IMR-90 (cell line): ENCODE measurements around the gene KRT7. TPM values are rescaled to one million over a fixed set of nuclear protein-coding genes. Genes with fewer than 3 reads are reported as not detected.

ENCODE experiments used
- ATAC-seq: fragments of 200-7000 bp; cut with Tn5 transposase; 2 replicates; pipeline ENCODE4 v1.9.1; 2020; ENCODE audit warnings: low read depth, mild to moderate bottlenecking, moderate library complexity
- BruUV-seq: library from RNA; stranded (reverse); fragments of 400-500 nt; replicated peaks from 2 replicates; lab custom pipeline; 2021; lab: Mats Ljungman, UMichigan
- CTCF ChIA-PET: fragments of 300-600 bp; formaldehyde crosslinking; extraction: SDS; loops from one replicate; lab custom pipeline; 2021; ENCODE audit warnings: antibody characterized with exemption; lab: Yijun Ruan, JAX
- POLR2A ChIA-PET: fragments of 300-600 bp; sonication (Branson Sonifier 250); formaldehyde crosslinking; loops from one replicate; lab custom pipeline; 2022; ENCODE audit warnings: antibody characterized with exemption; ENCODE audit not compliant: unreplicated experiment; lab: Charles Lee
- DNase-seq: peaks from one replicate; pipeline ENCODE4 v3.0.0; 2013
- H2AFZ ChIP-seq: replicated peaks from 2 replicates; pipeline ENCODE3; 2013; ENCODE audit warnings: low read length, mild to moderate bottlenecking; ENCODE audit not compliant: poor library complexity
- H2AK5ac ChIP-seq: 2 replicates; pipeline ENCODE4 v1.6.1; 2013; ENCODE audit warnings: low read depth, low read length, inconsistent platforms
- H2AK9ac ChIP-seq: replicated peaks from 2 replicates; pipeline ENCODE3; 2013; ENCODE audit warnings: mild to moderate bottlenecking, low read depth, low read length, moderate library complexity; ENCODE audit not compliant: poor library complexity
- H2BK120ac ChIP-seq: 2 replicates; pipeline ENCODE4 v1.6.1; 2013; ENCODE audit warnings: low read depth, low read length, inconsistent platforms
- H2BK15ac ChIP-seq: 3 replicates; pipeline ENCODE4 v1.6.1; 2013; ENCODE audit warnings: low read depth, low read length, inconsistent platforms
- H2BK20ac ChIP-seq: 2 replicates; pipeline ENCODE4 v1.6.1; 2013; ENCODE audit warnings: low read depth, mild to moderate bottlenecking, inconsistent platforms, low read length, moderate library complexity
- H2BK5ac ChIP-seq: 2 replicates; pipeline ENCODE4 v1.6.1; 2013; ENCODE audit warnings: mild to moderate bottlenecking, low read depth, low read length, inconsistent platforms; ENCODE audit not compliant: poor library complexity, severe bottlenecking
- H3K14ac ChIP-seq: replicated peaks from 2 replicates; pipeline ENCODE4 v1.6.1; 2013; ENCODE audit warnings: low read depth, low read length, inconsistent platforms
- H3K18ac ChIP-seq: 2 replicates; pipeline ENCODE4 v1.6.1; 2013; ENCODE audit warnings: low read depth, low read length, control low read depth
- H3K23ac ChIP-seq: 2 replicates; pipeline ENCODE4 v1.6.1; 2013; ENCODE audit warnings: low read depth, low read length, inconsistent platforms
- H3K27ac ChIP-seq: 2 replicates; pipeline ENCODE4 v1.5.1; 2013; ENCODE audit warnings: mild to moderate bottlenecking, control low read depth, low read length; ENCODE audit not compliant: insufficient read depth
- H3K27me3 ChIP-seq: 2 replicates; pipeline ENCODE4 v1.6.1; 2013; ENCODE audit warnings: low read length; ENCODE audit not compliant: control insufficient read depth, insufficient read depth
- H3K36me3 ChIP-seq: 2 replicates; pipeline ENCODE4 v1.6.1; 2013; ENCODE audit warnings: low read length, mixed read lengths; ENCODE audit not compliant: control insufficient read depth, insufficient read depth
- H3K4ac ChIP-seq: 2 replicates; pipeline ENCODE4 v1.6.1; 2013; ENCODE audit warnings: low read depth, low read length, inconsistent platforms
- H3K4me1 ChIP-seq: 2 replicates; pipeline ENCODE4 v1.6.1; 2013; ENCODE audit warnings: low read length, mixed read lengths; ENCODE audit not compliant: control insufficient read depth, insufficient read depth
- H3K4me2 ChIP-seq: 2 replicates; pipeline ENCODE4 v1.6.1; 2013; ENCODE audit warnings: low read depth, mild to moderate bottlenecking, control low read depth, low read length, moderate library complexity
- H3K4me3 ChIP-seq: 2 replicates; pipeline ENCODE4 v1.5.1; 2013; ENCODE audit warnings: low read depth, mild to moderate bottlenecking, control low read depth, low read length, moderate library complexity; ENCODE audit not compliant: insufficient read depth
- H3K56ac ChIP-seq: 2 replicates; pipeline ENCODE4 v1.6.1; 2013; ENCODE audit warnings: low read length, inconsistent platforms; ENCODE audit not compliant: insufficient read depth; ENCODE audit errors: extremely low read depth
- H3K79me1 ChIP-seq, 2 experiments: 2 replicates each; pipeline ENCODE4 v1.6.1; 2013; ENCODE audit warnings: low read length in 2 of 2, inconsistent platforms in 1 of 2, low read depth in 1 of 2
- H3K9ac ChIP-seq: 2 replicates; pipeline ENCODE4 v1.6.1; 2013; ENCODE audit warnings: low read depth, low read length, control low read depth
- H3K9me1 ChIP-seq: 2 replicates; pipeline ENCODE4 v1.6.1; 2013; ENCODE audit warnings: low read length, inconsistent platforms; ENCODE audit not compliant: insufficient read depth
- H3K9me3 ChIP-seq: 2 replicates; pipeline ENCODE4 v1.6.1; 2013; ENCODE audit warnings: low read length; ENCODE audit not compliant: control insufficient read depth, insufficient read depth
- H4K20me1 ChIP-seq: 2 replicates; pipeline ENCODE4 v1.6.1; 2013; ENCODE audit warnings: low read length, inconsistent platforms; ENCODE audit not compliant: insufficient read depth
- H4K5ac ChIP-seq: 2 replicates; pipeline ENCODE4 v1.6.1; 2013; ENCODE audit warnings: mild to moderate bottlenecking, low read depth, low read length, control low read depth
- H4K8ac ChIP-seq, 2 experiments: 2 replicates each; pipeline ENCODE4 v1.6.1; 2013; ENCODE audit warnings: low read depth in 2 of 2, low read length in 2 of 2, control low read depth in 1 of 2, inconsistent platforms in 1 of 2
- H4K91ac ChIP-seq: 2 replicates; pipeline ENCODE4 v1.6.1; 2013; ENCODE audit warnings: low read depth, low read length, inconsistent platforms; ENCODE audit not compliant: insufficient read depth
- BHLHE40 ChIP-seq: fragments of 150-350 bp; IDR thresholded peaks from 2 replicates; pipeline ENCODE4 v1.6.1; 2016; ENCODE audit warnings: mild to moderate bottlenecking, low read depth, low read length
- CEBPB ChIP-seq: IDR thresholded peaks from 2 replicates; pipeline ENCODE4 v1.6.1; 2012; ENCODE audit warnings: low read depth, low read length, improper control_type of control experiment
- CHD1 ChIP-seq: IDR thresholded peaks from 2 replicates; pipeline ENCODE4 v1.6.1; 2012; ENCODE audit warnings: low read depth, low read length, improper control_type of control experiment
- FOS ChIP-seq: fragments of 150-350 bp; IDR thresholded peaks from 2 replicates; pipeline ENCODE4 v1.6.1; 2016; ENCODE audit warnings: low read depth, low read length
- MAFK ChIP-seq: IDR thresholded peaks from 2 replicates; pipeline ENCODE4 v1.6.1; 2012; ENCODE audit warnings: low read depth, low read length, improper control_type of control experiment
- MAZ ChIP-seq: IDR thresholded peaks from 2 replicates; pipeline ENCODE4 v1.6.1; 2012; ENCODE audit warnings: low read depth, mild to moderate bottlenecking, low read length, improper control_type of control experiment, moderate library complexity, borderline replicate concordance
- MXI1 ChIP-seq: IDR thresholded peaks from 2 replicates; pipeline ENCODE4 v1.6.1; 2012; ENCODE audit warnings: low read depth, mild to moderate bottlenecking, low read length, moderate library complexity, borderline replicate concordance
- POLR2A ChIP-seq: IDR thresholded peaks from 2 replicates; pipeline ENCODE4 v1.6.1; 2012; ENCODE audit warnings: mild to moderate bottlenecking, low read depth, low read length
- RAD21 ChIP-seq: IDR thresholded peaks from 2 replicates; pipeline ENCODE4 v1.6.1; 2012; ENCODE audit warnings: low read length, improper control_type of control experiment
- RCOR1 ChIP-seq: IDR thresholded peaks from 2 replicates; pipeline ENCODE4 v1.6.1; 2012; ENCODE audit warnings: mild to moderate bottlenecking, low read length, improper control_type of control experiment; ENCODE audit not compliant: insufficient replicate concordance
- RFX5 ChIP-seq: IDR thresholded peaks from 2 replicates; pipeline ENCODE4 v1.8.0; 2012; ENCODE audit warnings: low read depth, mild to moderate bottlenecking, low read length, moderate library complexity
- WGBS, 2 experiments: methylation state at CpG; one replicate each; pipeline versions ENCODE4 v1.1.5 to v1.1.7; 2013; ENCODE audit warnings: missing lambda C conversion rate in 2 of 2; ENCODE audit not compliant: insufficient read length in 1 of 2; ENCODE audit errors: extremely low coverage in 2 of 2; 5-methylcytosine and 5-hydroxymethylcytosine counted together
- dilution Hi-C: fragments of 300-500 bp; cut with HindIII; formaldehyde crosslinking; loops from one replicate; pipeline ENCODE4 v1.14.3; 2018; ENCODE audit warnings: low sequenced_read_pairs; ENCODE audit not compliant: unreplicated experiment
- in situ Hi-C: fragments of 300-500 bp; cut with MboI; formaldehyde crosslinking; loops from 3 replicates; pipeline ENCODE4 v1.14.3; 2019; ENCODE audit warnings: low sequenced_read_pairs, inconsistent platforms, mixed read lengths
- intact Hi-C: fragments of 100-400 bp; cut with micrococcal nuclease; formaldehyde crosslinking; loops from 2 replicates; pipeline ENCODE4 v1.10.0; 2022
- polyA plus RNA-seq, 3 experiments: library from polyadenylated mRNA; depleted of rRNA; stranded (reverse); fragments of >200 nt; gene quantifications; 2 replicates each; pipeline ENCODE4 v1.2.3, GENCODE V29; 2012; ENCODE audit warnings: low replicate concordance in 1 of 3
- total RNA-seq: library from RNA; depleted of rRNA; stranded (reverse); fragments of >200 nt; gene quantifications from 2 replicates; pipeline ENCODE4 v1.2.3, GENCODE V29; 2012
- TF ChIP-seq, protein P1 (sequence below): fragments of 150-350 bp; IDR thresholded peaks from 2 replicates; pipeline ENCODE4 v1.6.1; 2016; ENCODE audit warnings: low read depth, mild to moderate bottlenecking, low read length, moderate library complexity, borderline replicate concordance
- TF ChIP-seq, protein P2 (sequence below): fragments of 150-350 bp; IDR thresholded peaks from 2 replicates; pipeline ENCODE4 v1.6.1; 2017; ENCODE audit warnings: mild to moderate bottlenecking, antibody characterized with exemption, low read length, low read depth
- TF ChIP-seq, protein P3 (sequence below): conservative IDR thresholded peaks from 2 replicates; pipeline ENCODE4 v1.5.1; 2012; ENCODE audit warnings: mild to moderate bottlenecking, low read depth, low read length, improper control_type of control experiment

KRT7 gene
- total and polyA plus RNA-seq, 2 of the 4 experiments (the other 2 are of a cell fraction): 0.54 to 1.7 TPM

DNA sequence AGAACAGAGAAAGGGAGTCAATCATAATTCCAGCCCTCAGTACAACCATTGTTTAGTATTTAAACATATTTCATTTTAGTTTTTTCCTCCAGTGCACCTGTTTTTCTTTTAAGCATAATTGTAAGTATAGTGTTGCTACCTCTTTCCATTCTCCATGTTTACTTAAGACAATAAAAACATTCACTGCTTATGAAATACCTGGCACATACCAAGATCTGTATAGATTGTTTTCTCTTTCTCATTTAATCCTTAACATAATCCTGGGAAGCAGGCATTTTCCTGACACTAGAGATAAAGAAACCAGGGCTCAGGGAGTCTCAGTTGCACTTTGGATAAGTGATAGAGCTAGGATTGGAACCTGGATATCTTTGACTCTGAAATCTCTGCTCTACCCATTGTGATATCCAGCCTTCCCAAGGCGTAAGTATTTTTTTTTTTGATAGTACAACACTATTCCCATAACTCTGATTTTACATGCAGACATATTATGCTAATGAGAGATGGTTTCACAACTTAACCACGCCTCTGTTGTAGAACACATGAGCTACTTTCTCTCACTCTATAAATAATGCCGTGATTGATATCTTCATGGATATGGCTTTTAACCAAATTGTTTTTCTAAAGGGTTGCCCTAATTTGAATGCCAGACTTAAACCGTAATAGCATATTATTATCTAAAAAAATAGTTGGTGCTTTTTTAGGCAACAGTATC is 11.8 kb upstream of the KRT7 start:
- Histone ChIP-seq H3K4me3 (no peak overlapping the region), H2BK20ac (no peak overlapping the region), H4K5ac (no peak overlapping the region), H3K4me1 (peaks cover 9% of the 10 kb centered on the region; the same call in 1 of the 2 replicates), H3K9me1 (peaks cover 22% of the 10 kb centered on the region), H3K23ac (no peak overlapping the region), H3K79me1 (no peaks in the 10 kb centered on the region), H3K14ac (no peak overlapping the region), H3K36me3 (no peaks in the 10 kb centered on the region), H2BK15ac (no peak overlapping the region), H3K18ac (no peak overlapping the region), H3K56ac (no peak overlapping the region), H3K9me3 (peaks cover 2% of the 10 kb centered on the region), H2BK5ac (no peak overlapping the region), H3K4me2 (no peak overlapping the region), H3K27me3 (no peaks in the 10 kb centered on the region), H4K8ac (no peak overlapping the region), H2BK120ac (no peak overlapping the region), H4K20me1 (no peaks in the 10 kb centered on the region), H2AFZ (no peak overlapping the region), H2AK5ac (no peak overlapping the region), H3K27ac (no peak overlapping the region), H3K4ac (no peak overlapping the region), H3K9ac (no peak overlapping the region), H4K91ac (no peak overlapping the region), H2AK9ac (no peak overlapping the region)
- no peak for DNase-seq
- CTCF ChIA-PET: interaction anchor here (0.6 to 4.0 kb wide), 5 partner anchors 17 to 116 kb away, joined by 3 to 14 read pairs (median 3); no protein-coding TSS in a partner anchor
- BruUV-seq: no TSS peak
- no peak for TF ChIP-seq MAZ
- no peak for TF ChIP-seq RAD21
- no peak for TF ChIP-seq MAFK
- TF ChIP-seq, protein P1, sequence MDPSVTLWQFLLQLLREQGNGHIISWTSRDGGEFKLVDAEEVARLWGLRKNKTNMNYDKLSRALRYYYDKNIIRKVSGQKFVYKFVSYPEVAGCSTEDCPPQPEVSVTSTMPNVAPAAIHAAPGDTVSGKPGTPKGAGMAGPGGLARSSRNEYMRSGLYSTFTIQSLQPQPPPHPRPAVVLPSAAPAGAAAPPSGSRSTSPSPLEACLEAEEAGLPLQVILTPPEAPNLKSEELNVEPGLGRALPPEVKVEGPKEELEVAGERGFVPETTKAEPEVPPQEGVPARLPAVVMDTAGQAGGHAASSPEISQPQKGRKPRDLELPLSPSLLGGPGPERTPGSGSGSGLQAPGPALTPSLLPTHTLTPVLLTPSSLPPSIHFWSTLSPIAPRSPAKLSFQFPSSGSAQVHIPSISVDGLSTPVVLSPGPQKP: no peak
- no peak for TF ChIP-seq POLR2A
- no peak for TF ChIP-seq MXI1
- TF ChIP-seq RCOR1: no peak
- TF ChIP-seq, protein P2, sequence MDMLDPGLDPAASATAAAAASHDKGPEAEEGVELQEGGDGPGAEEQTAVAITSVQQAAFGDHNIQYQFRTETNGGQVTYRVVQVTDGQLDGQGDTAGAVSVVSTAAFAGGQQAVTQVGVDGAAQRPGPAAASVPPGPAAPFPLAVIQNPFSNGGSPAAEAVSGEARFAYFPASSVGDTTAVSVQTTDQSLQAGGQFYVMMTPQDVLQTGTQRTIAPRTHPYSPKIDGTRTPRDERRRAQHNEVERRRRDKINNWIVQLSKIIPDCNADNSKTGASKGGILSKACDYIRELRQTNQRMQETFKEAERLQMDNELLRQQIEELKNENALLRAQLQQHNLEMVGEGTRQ: no peak
- TF ChIP-seq FOS: no peak
- TF ChIP-seq CHD1: no peak
- TF ChIP-seq CEBPB: no peak
- no peak for TF ChIP-seq RFX5
- TF ChIP-seq, protein P3, sequence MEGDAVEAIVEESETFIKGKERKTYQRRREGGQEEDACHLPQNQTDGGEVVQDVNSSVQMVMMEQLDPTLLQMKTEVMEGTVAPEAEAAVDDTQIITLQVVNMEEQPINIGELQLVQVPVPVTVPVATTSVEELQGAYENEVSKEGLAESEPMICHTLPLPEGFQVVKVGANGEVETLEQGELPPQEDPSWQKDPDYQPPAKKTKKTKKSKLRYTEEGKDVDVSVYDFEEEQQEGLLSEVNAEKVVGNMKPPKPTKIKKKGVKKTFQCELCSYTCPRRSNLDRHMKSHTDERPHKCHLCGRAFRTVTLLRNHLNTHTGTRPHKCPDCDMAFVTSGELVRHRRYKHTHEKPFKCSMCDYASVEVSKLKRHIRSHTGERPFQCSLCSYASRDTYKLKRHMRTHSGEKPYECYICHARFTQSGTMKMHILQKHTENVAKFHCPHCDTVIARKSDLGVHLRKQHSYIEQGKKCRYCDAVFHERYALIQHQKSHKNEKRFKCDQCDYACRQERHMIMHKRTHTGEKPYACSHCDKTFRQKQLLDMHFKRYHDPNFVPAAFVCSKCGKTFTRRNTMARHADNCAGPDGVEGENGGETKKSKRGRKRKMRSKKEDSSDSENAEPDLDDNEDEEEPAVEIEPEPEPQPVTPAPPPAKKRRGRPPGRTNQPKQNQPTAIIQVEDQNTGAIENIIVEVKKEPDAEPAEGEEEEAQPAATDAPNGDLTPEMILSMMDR: no peak
- TF ChIP-seq BHLHE40: no peak
- no peak for ATAC-seq
- dilution Hi-C loops: no loop called here
- WGBS, 2 experiments: no CpG with 5 or more reads among the region's 4 CpGs
- POLR2A ChIA-PET: no interaction called here
- intact Hi-C loops: loop anchor here (1.0 kb wide), 1 partner anchor 103 kb away; no protein-coding TSS in a partner anchor
- in situ Hi-C loops: no loop called here
